ENCODE data around the gene RXRA.

DNA sequence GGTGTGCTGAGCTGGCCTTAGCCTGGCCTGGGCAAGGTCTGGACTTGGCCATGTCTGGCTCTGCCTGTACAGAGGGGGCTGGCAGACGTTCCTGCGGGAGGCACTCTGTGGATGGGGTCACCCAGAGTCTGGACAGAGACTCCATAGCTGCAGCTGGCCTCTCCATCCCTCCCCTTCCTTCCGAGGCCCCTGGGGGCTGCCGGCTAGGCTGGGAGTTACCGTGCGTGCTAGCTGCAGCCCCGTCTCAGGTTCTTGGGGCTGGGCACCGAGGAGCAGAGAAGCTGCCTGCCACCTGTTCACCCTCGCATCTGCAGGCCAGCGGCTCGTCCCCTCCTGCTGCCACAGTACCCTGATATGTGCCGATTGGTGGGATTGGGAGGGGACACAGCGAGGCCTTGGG is 63.4 kb downstream of the RXRA start:
- TF ChIP-seq, protein P1, sequence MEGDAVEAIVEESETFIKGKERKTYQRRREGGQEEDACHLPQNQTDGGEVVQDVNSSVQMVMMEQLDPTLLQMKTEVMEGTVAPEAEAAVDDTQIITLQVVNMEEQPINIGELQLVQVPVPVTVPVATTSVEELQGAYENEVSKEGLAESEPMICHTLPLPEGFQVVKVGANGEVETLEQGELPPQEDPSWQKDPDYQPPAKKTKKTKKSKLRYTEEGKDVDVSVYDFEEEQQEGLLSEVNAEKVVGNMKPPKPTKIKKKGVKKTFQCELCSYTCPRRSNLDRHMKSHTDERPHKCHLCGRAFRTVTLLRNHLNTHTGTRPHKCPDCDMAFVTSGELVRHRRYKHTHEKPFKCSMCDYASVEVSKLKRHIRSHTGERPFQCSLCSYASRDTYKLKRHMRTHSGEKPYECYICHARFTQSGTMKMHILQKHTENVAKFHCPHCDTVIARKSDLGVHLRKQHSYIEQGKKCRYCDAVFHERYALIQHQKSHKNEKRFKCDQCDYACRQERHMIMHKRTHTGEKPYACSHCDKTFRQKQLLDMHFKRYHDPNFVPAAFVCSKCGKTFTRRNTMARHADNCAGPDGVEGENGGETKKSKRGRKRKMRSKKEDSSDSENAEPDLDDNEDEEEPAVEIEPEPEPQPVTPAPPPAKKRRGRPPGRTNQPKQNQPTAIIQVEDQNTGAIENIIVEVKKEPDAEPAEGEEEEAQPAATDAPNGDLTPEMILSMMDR (conservative IDR thresholded peaks at IDR 0.05; ENCODE audit: low read depth, low read length): no peak
- TF ChIP-seq POLR2A (IDR thresholded peaks at IDR 0.05; ENCODE audit: low read depth, low read length) (no peak), RAD21 (IDR thresholded peaks at IDR 0.05; ENCODE audit: low read length) (no peak)
